HCT116 (cell line): ENCODE data around the gene SHMT1. TPM values are rescaled to one million over a fixed set of nuclear protein-coding genes. Genes with fewer than 3 reads are reported as not detected.
"Not testable (repeated sequence)": the region's sequence is repeated elsewhere in the genome, so short reads cannot be mapped to it uniquely, and the experiment has no call there.

Experiments used
- ATAC-seq: fragments of 200-7000 bp; cut with Tn5 transposase; 2 replicates; pipeline ENCODE4 v1.9.1; 2020; ENCODE audit warnings: mild to moderate bottlenecking, moderate library complexity
- BruUV-seq: library from RNA; stranded (reverse); fragments of 400-500 nt; replicated peaks from 2 replicates; lab custom pipeline; 2021; lab: Mats Ljungman, UMichigan
- CTCF ChIA-PET: fragments of 300-600 bp; sonication (Branson Sonifier 250); formaldehyde crosslinking; loops from one replicate; lab custom pipeline; 2021; ENCODE audit warnings: antibody characterized with exemption; lab: Charles Lee
- POLR2A ChIA-PET: fragments of 300-600, 350-600 bp; sonication (Branson Sonifier 250); formaldehyde crosslinking; loops from one replicate; lab custom pipeline; 2021; ENCODE audit warnings: antibody characterized with exemption; lab: Charles Lee
- RAD21 ChIA-PET, 2 experiments: fragments of 300-600 bp; sonication (Branson Sonifier 250); formaldehyde crosslinking; loops; one replicate each; lab custom pipeline; 2023; ENCODE audit warnings: low total read pairs in 2 of 2; ENCODE audit not compliant: uncharacterized antibody in 2 of 2, unreplicated experiment in 2 of 2, low non-redundant PET in 1 of 2; lab: Charles Lee
- DNase-seq: peaks from one replicate; pipeline ENCODE4 v3.0.0-alpha.2; 2010; ENCODE audit warnings: low read depth, low spot score
- H2AFZ ChIP-seq: fragments of 200-600 bp; shearing (Covaris generic), sonication (generic); 2 replicates; pipeline ENCODE4 v1.6.1; 2017; ENCODE audit warnings: low read depth, mixed run types, mixed read lengths, antibody characterized with exemption, low read length; ENCODE audit not compliant: poor library complexity, severe bottlenecking
- H3K27ac ChIP-seq: 2 replicates; pipeline ENCODE4 v1.5.1; 2012; ENCODE audit warnings: low read depth, low read length
- H3K27me3 ChIP-seq: fragments of 200-600 bp; sonication (generic); 2 replicates; pipeline ENCODE4 v1.6.1; 2016; ENCODE audit warnings: mixed run types, low read length, mixed read lengths; ENCODE audit not compliant: insufficient read depth
- H3K36me3 ChIP-seq, 2 experiments: fragments of 200-500 bp in 1 of 2; fragments of 200-600 bp in 1 of 2; sonication (Bioruptor generic) in 1 of 2; sonication (generic) in 1 of 2; 2 replicates each; pipeline versions ENCODE4 v1.5.1 to v1.6.1; 2014 to 2016; ENCODE audit warnings: low read length in 2 of 2, inconsistent platforms in 1 of 2, mixed read lengths in 1 of 2, mixed run types in 1 of 2; ENCODE audit not compliant: insufficient read depth in 2 of 2, control insufficient read depth in 1 of 2
- H3K4me1 ChIP-seq, 2 experiments: fragments of 200-600 bp in 1 of 2; sonication (generic) in 1 of 2; 2 replicates each; pipeline versions ENCODE4 v1.5.1 to v1.6.1; 2012 to 2017; ENCODE audit warnings: low read length in 2 of 2, inconsistent platforms in 1 of 2, mild to moderate bottlenecking in 1 of 2, mixed read lengths in 1 of 2, mixed run types in 1 of 2, moderate library complexity in 1 of 2; ENCODE audit not compliant: insufficient read depth in 2 of 2, control insufficient read depth in 1 of 2
- H3K4me2 ChIP-seq: fragments of 200-600 bp; sonication (generic); 2 replicates; pipeline ENCODE4 v1.6.1; 2017; ENCODE audit warnings: mixed run types, low read length, mixed read lengths
- H3K4me3 ChIP-seq, 2 experiments: fragments of 200-600 bp in 1 of 2; sonication (generic) in 1 of 2; replicated peaks in 1 of 2; 2 replicates each; pipeline ENCODE4 v1.5.1; 2011 to 2016; ENCODE audit warnings: low read length in 2 of 2, control low read depth in 1 of 2, low read depth in 1 of 2, mild to moderate bottlenecking in 1 of 2, mixed read lengths in 1 of 2, mixed run types in 1 of 2
- H3K79me2 ChIP-seq: fragments of 200-600 bp; sonication (generic); 2 replicates; pipeline ENCODE4 v1.6.1; 2017; ENCODE audit warnings: mild to moderate bottlenecking, mixed run types, low read length, moderate library complexity, mixed read lengths; ENCODE audit not compliant: insufficient read depth
- H3K9ac ChIP-seq: fragments of 200-600 bp; sonication (generic); 2 replicates; pipeline ENCODE4 v1.6.1; 2016; ENCODE audit warnings: low read length, mixed read lengths
- H3K9me2 ChIP-seq: fragments of 200-600 bp; sonication (generic), shearing (Covaris generic); 2 replicates; pipeline ENCODE4 v1.6.1; 2017; ENCODE audit warnings: mixed run types, mild to moderate bottlenecking, moderate library complexity; ENCODE audit not compliant: insufficient read depth
- H3K9me3 ChIP-seq, 2 experiments: fragments of 200-500 bp in 1 of 2; fragments of 200-600 bp in 1 of 2; sonication (Bioruptor generic) in 1 of 2; sonication (generic) in 1 of 2; 2 replicates each; pipeline ENCODE4 v1.6.1; 2014 to 2017; ENCODE audit warnings: low read length in 2 of 2, mixed read lengths in 2 of 2, inconsistent platforms in 1 of 2, low read depth in 1 of 2, mild to moderate bottlenecking in 1 of 2, mixed run types in 1 of 2, moderate library complexity in 1 of 2; ENCODE audit not compliant: control insufficient read depth in 1 of 2, insufficient read depth in 1 of 2
- H4K20me1 ChIP-seq: fragments of 200-600 bp; sonication (generic), shearing (Covaris generic); 2 replicates; pipeline ENCODE4 v1.6.1; 2017; ENCODE audit warnings: mixed run types, mild to moderate bottlenecking, moderate library complexity; ENCODE audit not compliant: insufficient read depth
- CBX3 ChIP-seq: IDR thresholded peaks from 2 replicates; pipeline ENCODE4 v1.6.1; 2012; ENCODE audit warnings: low read depth
- ELF1 ChIP-seq: IDR thresholded peaks from 2 replicates; pipeline ENCODE4 v1.6.1; 2012; ENCODE audit warnings: low read depth, borderline replicate concordance
- FOSL1 ChIP-seq: IDR thresholded peaks from 2 replicates; pipeline ENCODE4 v1.6.1; 2012; ENCODE audit warnings: low read depth
- POLR2A ChIP-seq: IDR thresholded peaks from 2 replicates; pipeline ENCODE4 v1.7.0; 2011; ENCODE audit warnings: borderline replicate concordance; ENCODE audit not compliant: insufficient read depth, insufficient read length; ENCODE audit errors: extremely low read depth
- POLR2AphosphoS5 ChIP-seq: IDR thresholded peaks from 2 replicates; pipeline ENCODE4 v1.6.1; 2011; ENCODE audit warnings: mild to moderate bottlenecking, low read depth, low read length, moderate library complexity
- TCF7L2 ChIP-seq: IDR thresholded peaks from 2 replicates; pipeline ENCODE4 v1.7.0; 2011; ENCODE audit warnings: borderline replicate concordance, inconsistent platforms; ENCODE audit not compliant: insufficient read depth, insufficient read length; ENCODE audit errors: extremely low read depth
- YY1 ChIP-seq: IDR thresholded peaks from 2 replicates; pipeline ENCODE4 v1.6.1; 2011; ENCODE audit warnings: low read length, low read depth, moderate library complexity, mild to moderate bottlenecking; ENCODE audit not compliant: insufficient replicate concordance; ENCODE audit errors: extremely low read depth
- ZFX ChIP-seq: fragments of 450-650 bp; IDR thresholded peaks from 2 replicates; pipeline ENCODE4 v1.6.1; 2017
- intact Hi-C: fragments of 100-400 bp; cut with micrococcal nuclease; formaldehyde crosslinking; loops from 2 replicates; pipeline ENCODE4 v1.10.0; 2022
- total RNA-seq: library from RNA; stranded (reverse); gene quantifications from one replicate; pipeline ENCODE4 v1.2.1, GENCODE V29; 2021; ENCODE audit not compliant: unreplicated experiment

Gene SHMT1
- total RNA-seq, 1 experiment from 2014 or later, result 46.5 TPM

GRCh38 chr17:18363101-18364049, at the start of gene SHMT1 (continued):
- TF ChIP-seq POLR2A (peak; percentile 85), ZFX (peak; percentile 55; the same call in 1 of the 2 replicates), TCF7L2 (no peak), POLR2AphosphoS5 (peak; percentile 85), ELF1 (no peak), YY1 (no peak), FOSL1 (no peak), CBX3 (no peak)

- H3K9ac ChIP-seq, RAD21 ChIA-PET, H3K9me2 ChIP-seq, H3K36me3 ChIP-seq, ATAC-seq, H3K4me3 ChIP-seq, POLR2A ChIA-PET, H4K20me1 ChIP-seq, H3K79me2 ChIP-seq, CTCF ChIA-PET, H3K27me3 ChIP-seq, H2AFZ ChIP-seq, H3K9me3 ChIP-seq, DNase-seq, H3K27ac ChIP-seq, H3K4me2 ChIP-seq, H3K4me1 ChIP-seq, intact Hi-C loops, BruUV-seq: not testable (repeated sequence)
Measured at GRCh38 chr17:18412001-18412538, 48.7 kb upstream of the SHMT1 start.

GRCh38 chr17:18411377-18411864, 48.1 kb upstream of the SHMT1 start:
- H3K27ac ChIP-seq, RAD21 ChIA-PET, intact Hi-C loops, POLR2A ChIA-PET, CTCF ChIA-PET, DNase-seq, H2AFZ ChIP-seq, H3K9ac ChIP-seq, H3K4me2 ChIP-seq, H3K4me3 ChIP-seq, ATAC-seq, H3K9me2 ChIP-seq, BruUV-seq, H3K4me1 ChIP-seq, H3K9me3 ChIP-seq, H3K27me3 ChIP-seq, H4K20me1 ChIP-seq, H3K79me2 ChIP-seq, H3K36me3 ChIP-seq: not testable (repeated sequence)

- H3K27me3 ChIP-seq, POLR2A ChIA-PET, CTCF ChIA-PET, H3K4me2 ChIP-seq, H3K79me2 ChIP-seq, intact Hi-C loops, H3K9ac ChIP-seq, BruUV-seq, H3K4me1 ChIP-seq, RAD21 ChIA-PET, H2AFZ ChIP-seq, H4K20me1 ChIP-seq, H3K27ac ChIP-seq, H3K9me2 ChIP-seq, H3K36me3 ChIP-seq, H3K4me3 ChIP-seq, H3K9me3 ChIP-seq, DNase-seq, ATAC-seq: not testable (repeated sequence)
Measured at GRCh38 chr17:18410736-18411135, 47.4 kb upstream of the SHMT1 start.
